Measurements from ENCODE around the gene ACACB.

GRCh38 chr12:109302358-109302757, 186.0 kb downstream of the ACACB start:
- no peak for TF ChIP-seq EZH2 (IDR thresholded peaks at IDR 0.05)
- no peak for TF ChIP-seq POLR2AphosphoS5 (IDR thresholded peaks at IDR 0.05; ENCODE audit: borderline replicate concordance, low read depth, low read length)
- no peak for TF ChIP-seq FOXP2 (optimal IDR thresholded peaks at IDR 0.05; ENCODE audit: control extremely low read depth, extremely low read length, insufficient read depth)
